ENCODE measurements around the gene HS3ST5.

DNA sequence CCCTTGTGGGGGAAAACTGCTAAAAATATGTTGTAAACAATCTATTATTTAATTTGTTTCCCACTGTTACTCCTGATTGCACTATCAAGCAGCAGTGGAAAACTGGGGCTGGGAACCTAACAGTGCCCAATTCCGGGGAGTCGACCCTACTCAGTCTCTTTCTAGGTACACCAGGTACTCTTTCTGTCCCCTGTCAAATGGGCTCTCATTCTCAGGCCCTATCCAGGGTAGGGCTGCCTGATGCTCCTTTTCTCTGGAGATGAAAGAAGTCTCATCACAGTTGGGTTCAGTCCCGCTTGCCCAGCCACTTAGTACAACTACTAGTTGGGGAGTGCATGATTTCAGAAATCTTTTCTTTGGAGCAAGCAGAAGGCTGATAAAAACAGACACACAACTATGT lies 52.0 kb downstream of the HS3ST5 start:
- TF ChIP-seq, protein P1, sequence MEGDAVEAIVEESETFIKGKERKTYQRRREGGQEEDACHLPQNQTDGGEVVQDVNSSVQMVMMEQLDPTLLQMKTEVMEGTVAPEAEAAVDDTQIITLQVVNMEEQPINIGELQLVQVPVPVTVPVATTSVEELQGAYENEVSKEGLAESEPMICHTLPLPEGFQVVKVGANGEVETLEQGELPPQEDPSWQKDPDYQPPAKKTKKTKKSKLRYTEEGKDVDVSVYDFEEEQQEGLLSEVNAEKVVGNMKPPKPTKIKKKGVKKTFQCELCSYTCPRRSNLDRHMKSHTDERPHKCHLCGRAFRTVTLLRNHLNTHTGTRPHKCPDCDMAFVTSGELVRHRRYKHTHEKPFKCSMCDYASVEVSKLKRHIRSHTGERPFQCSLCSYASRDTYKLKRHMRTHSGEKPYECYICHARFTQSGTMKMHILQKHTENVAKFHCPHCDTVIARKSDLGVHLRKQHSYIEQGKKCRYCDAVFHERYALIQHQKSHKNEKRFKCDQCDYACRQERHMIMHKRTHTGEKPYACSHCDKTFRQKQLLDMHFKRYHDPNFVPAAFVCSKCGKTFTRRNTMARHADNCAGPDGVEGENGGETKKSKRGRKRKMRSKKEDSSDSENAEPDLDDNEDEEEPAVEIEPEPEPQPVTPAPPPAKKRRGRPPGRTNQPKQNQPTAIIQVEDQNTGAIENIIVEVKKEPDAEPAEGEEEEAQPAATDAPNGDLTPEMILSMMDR (IDR thresholded peaks at IDR 0.05): no peak
- no peak for TF ChIP-seq EP300 (IDR thresholded peaks at IDR 0.05)

All from ovary (tissue), 3 donors.